ENCODE data around the gene NUDT3.
A peak's percentile ranks its signal among the peaks of the same experiment; 100 is the strongest.
"Not testable (repeated sequence)": the region's sequence is repeated elsewhere in the genome, so short reads cannot be mapped to it uniquely, and the experiment has no call there.

The NUDT3 gene

GRCh38 chr6:34267746-34268145 is 124.7 kb downstream of the NUDT3 start:
- no peak for DNase-seq (ENCODE audit: low read depth, low spot score)
- no peak overlapping the region for H3K4me3 ChIP-seq (ENCODE audit: low read depth, low read length)
- TF ChIP-seq, protein P1, sequence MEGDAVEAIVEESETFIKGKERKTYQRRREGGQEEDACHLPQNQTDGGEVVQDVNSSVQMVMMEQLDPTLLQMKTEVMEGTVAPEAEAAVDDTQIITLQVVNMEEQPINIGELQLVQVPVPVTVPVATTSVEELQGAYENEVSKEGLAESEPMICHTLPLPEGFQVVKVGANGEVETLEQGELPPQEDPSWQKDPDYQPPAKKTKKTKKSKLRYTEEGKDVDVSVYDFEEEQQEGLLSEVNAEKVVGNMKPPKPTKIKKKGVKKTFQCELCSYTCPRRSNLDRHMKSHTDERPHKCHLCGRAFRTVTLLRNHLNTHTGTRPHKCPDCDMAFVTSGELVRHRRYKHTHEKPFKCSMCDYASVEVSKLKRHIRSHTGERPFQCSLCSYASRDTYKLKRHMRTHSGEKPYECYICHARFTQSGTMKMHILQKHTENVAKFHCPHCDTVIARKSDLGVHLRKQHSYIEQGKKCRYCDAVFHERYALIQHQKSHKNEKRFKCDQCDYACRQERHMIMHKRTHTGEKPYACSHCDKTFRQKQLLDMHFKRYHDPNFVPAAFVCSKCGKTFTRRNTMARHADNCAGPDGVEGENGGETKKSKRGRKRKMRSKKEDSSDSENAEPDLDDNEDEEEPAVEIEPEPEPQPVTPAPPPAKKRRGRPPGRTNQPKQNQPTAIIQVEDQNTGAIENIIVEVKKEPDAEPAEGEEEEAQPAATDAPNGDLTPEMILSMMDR (IDR thresholded peaks at IDR 0.05; ENCODE audit: low read depth, low read length): no peak
- in situ Hi-C loops (cut with HindIII; ENCODE audit: low sequenced_read_pairs): no loop called here

GRCh38 chr6:34263484-34263883 is 129.0 kb downstream of the NUDT3 start:
- not testable (repeated sequence) for DNase-seq (ENCODE audit: low read depth, low spot score)

GRCh38 chr6:34260576-34261267 is 131.7 kb downstream of the NUDT3 start:
- no peak for DNase-seq (ENCODE audit: low read depth, low spot score)
- H3K4me3 ChIP-seq (ENCODE audit: low read depth, low read length): no peak overlapping the region
- in situ Hi-C loops (cut with HindIII; ENCODE audit: low sequenced_read_pairs): no loop called here
- TF ChIP-seq, protein P1 (IDR thresholded peaks at IDR 0.05; ENCODE audit: low read depth, low read length): no peak

More at GRCh38 chr6:34263484-34263883, 129.0 kb downstream of the NUDT3 start:
- H3K4me3 ChIP-seq (ENCODE audit: low read depth, low read length); in situ Hi-C loops (cut with HindIII; ENCODE audit: low sequenced_read_pairs): not testable (repeated sequence)

- TF ChIP-seq, protein P1 (IDR thresholded peaks at IDR 0.05; ENCODE audit: low read depth, low read length): no peak
- in situ Hi-C loops (cut with HindIII; ENCODE audit: low sequenced_read_pairs): no loop called here
- DNase-seq (ENCODE audit: low read depth, low spot score): no peak
- H3K4me3 ChIP-seq (ENCODE audit: low read depth, low read length): no peak overlapping the region
Observed at GRCh38 chr6:34259529-34260069, 132.9 kb downstream of the NUDT3 start.

- in situ Hi-C loops (cut with HindIII; ENCODE audit: low sequenced_read_pairs); DNase-seq (ENCODE audit: low read depth, low spot score): not testable (repeated sequence)
Observed at GRCh38 chr6:34252395-34252794, 140.1 kb downstream of the NUDT3 start.

DNA sequence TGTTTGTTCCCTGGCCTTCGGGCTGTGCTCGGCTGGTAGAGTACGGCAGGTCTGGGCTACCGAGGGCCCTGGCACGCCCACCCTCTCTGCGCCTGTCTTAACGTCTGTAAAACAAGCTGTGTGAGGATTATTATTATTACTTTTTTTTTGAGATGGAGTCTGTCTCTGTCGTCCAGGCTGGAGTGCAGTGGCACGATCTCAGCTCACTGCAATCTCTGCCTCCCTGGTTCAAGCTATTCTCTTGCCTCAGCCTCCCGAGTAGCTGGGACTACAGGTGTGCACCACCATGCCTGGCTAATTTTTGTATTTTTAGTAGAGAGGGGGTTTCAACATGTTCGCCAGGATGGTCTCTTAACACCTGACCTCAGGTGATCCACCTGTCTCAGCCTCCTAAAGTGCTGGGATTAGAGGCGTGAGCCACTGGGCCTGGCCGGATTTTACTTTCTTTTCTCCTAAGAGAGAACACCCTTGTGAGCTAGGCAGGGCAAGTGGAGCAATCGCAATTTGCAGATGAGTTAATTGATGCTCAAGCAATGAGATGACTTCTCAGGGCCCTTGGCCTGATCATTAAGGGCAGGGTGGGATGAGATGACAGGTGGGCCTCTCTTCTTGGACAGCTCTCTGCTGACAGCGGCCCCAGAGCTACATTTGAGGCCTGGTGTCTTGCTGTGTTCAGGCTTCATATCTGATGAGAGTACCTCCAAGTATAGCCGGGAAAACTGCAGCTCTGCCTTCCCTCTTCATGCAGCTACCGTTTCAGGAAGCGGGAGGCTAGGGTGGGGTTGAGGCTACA is 142.8 kb downstream of the NUDT3 start:
- TF ChIP-seq, protein P1 (IDR thresholded peaks at IDR 0.05; ENCODE audit: low read depth, low read length): no peak
- in situ Hi-C loops (cut with HindIII; ENCODE audit: low sequenced_read_pairs): no loop called here
- no peak for DNase-seq (ENCODE audit: low read depth, low spot score)
- H3K4me3 ChIP-seq (ENCODE audit: low read depth, low read length): peak overlapping the region; percentile 66

More at GRCh38 chr6:34252395-34252794, 140.1 kb downstream of the NUDT3 start:
- H3K4me3 ChIP-seq (ENCODE audit: low read depth, low read length): not testable (repeated sequence)

- TF ChIP-seq, protein P1 (IDR thresholded peaks at IDR 0.05; ENCODE audit: low read depth, low read length): peak; percentile 73
- peak within 1 kb of the TSS; percentile 86 for H3K4me3 ChIP-seq (ENCODE audit: low read depth, low read length)
- DNase-seq (ENCODE audit: low read depth, low spot score): peak; percentile 96
- in situ Hi-C loops (cut with HindIII; ENCODE audit: low sequenced_read_pairs): no loop called here
Observed at GRCh38 chr6:34248727-34249468, 143.6 kb downstream of the NUDT3 start, which contains the start of gene SMIM29. Gene SMIM29, minus strand, starts transcription at chr6:34249006. Its CDS starts 1,215 bp downstream, at chr6:34247791.

Measured in astrocyte of the spinal cord (primary cell).